H1 (cell line): ENCODE measurements around the gene RRAS2. TPM values are rescaled to one million over a fixed set of nuclear protein-coding genes. Genes with fewer than 3 reads are reported as not detected.

Source experiments
- CTCF ChIA-PET: fragments of 300-600 bp; sonication (Branson Sonifier 250); formaldehyde crosslinking; loops from one replicate; lab custom pipeline; 2021; ENCODE audit not compliant: partially characterized antibody; lab: Charles Lee
- POLR2A ChIA-PET: fragments of 300-600 bp; sonication (Branson Sonifier 250); formaldehyde crosslinking; loops from one replicate; lab custom pipeline; 2021; ENCODE audit warnings: inconsistent platforms; ENCODE audit not compliant: partially characterized antibody; lab: Charles Lee
- DNase-seq, 2 experiments: peaks; one replicate each; pipeline versions ENCODE4 v3.0.0 to v3.0.0-alpha.2; 2010 to 2022; ENCODE audit warnings: low spot score in 2 of 2, low read depth in 1 of 2, mixed read lengths in 1 of 2
- FAIRE-seq: peaks from 2 replicates; lab custom pipeline; 2011; peaks lifted over from hg19 to GRCh38; lab: Jason Lieb, UNC
- H2AFZ ChIP-seq: 2 replicates; pipeline ENCODE4 v1.8.1; 2012; ENCODE audit warnings: low read length, inconsistent platforms
- H2AK5ac ChIP-seq: 2 replicates; pipeline ENCODE4 v1.6.1; 2013; ENCODE audit warnings: low read depth, low read length
- H2BK120ac ChIP-seq: replicated peaks from 2 replicates; pipeline ENCODE3; 2013; ENCODE audit warnings: low read depth, low read length, inconsistent platforms
- H2BK12ac ChIP-seq: 2 replicates; pipeline ENCODE4 v1.6.1; 2013; ENCODE audit warnings: low read depth, low read length
- H2BK15ac ChIP-seq: 2 replicates; pipeline ENCODE4 v1.6.1; 2013; ENCODE audit warnings: low read length
- H2BK20ac ChIP-seq: 2 replicates; pipeline ENCODE4 v1.6.1; 2013; ENCODE audit warnings: low read length
- H2BK5ac ChIP-seq: 2 replicates; pipeline ENCODE4 v1.6.1; 2013; ENCODE audit warnings: low read depth, low read length
- H3K14ac ChIP-seq: 2 replicates; pipeline ENCODE4 v1.6.1; 2013; ENCODE audit warnings: inconsistent platforms; ENCODE audit not compliant: insufficient read length
- H3K18ac ChIP-seq: 2 replicates; pipeline ENCODE4 v1.6.1; 2013; ENCODE audit warnings: low read length; ENCODE audit errors: extremely low read depth
- H3K23ac ChIP-seq: 2 replicates; pipeline ENCODE4 v1.6.1; 2013; ENCODE audit warnings: inconsistent platforms; ENCODE audit not compliant: insufficient read length
- H3K23me2 ChIP-seq: 2 replicates; pipeline ENCODE4 v1.6.1; 2013; ENCODE audit warnings: low read depth, low read length
- H3K27ac ChIP-seq: 2 replicates; pipeline ENCODE4 v1.6.1; 2011; ENCODE audit warnings: low read depth, low read length, inconsistent platforms
- H3K27me3 ChIP-seq, 4 experiments: replicated peaks in 1 of 4; 1 replicate in 1 of 4; 2 replicates in 3 of 4; pipeline versions ENCODE4 v1.6.1 to v1.8.1; 2011 to 2013; ENCODE audit warnings: low read length in 3 of 4, mild to moderate bottlenecking in 3 of 4, inconsistent platforms in 2 of 4, mixed read lengths in 2 of 4, moderate library complexity in 1 of 4; ENCODE audit not compliant: control insufficient read depth in 3 of 4, insufficient read depth in 3 of 4; ENCODE audit errors: extremely low read depth in 1 of 4
- H3K36me3 ChIP-seq, 4 experiments: 2 replicates each; pipeline versions ENCODE4 v1.6.1 to v1.8.1; 2011 to 2013; ENCODE audit warnings: mild to moderate bottlenecking in 4 of 4, low read length in 3 of 4, moderate library complexity in 2 of 4, control low read depth in 1 of 4, inconsistent platforms in 1 of 4; ENCODE audit not compliant: insufficient read depth in 4 of 4, control insufficient read depth in 2 of 4
- H3K4ac ChIP-seq: replicated peaks from 2 replicates; pipeline ENCODE3; 2013; ENCODE audit warnings: low read length, low read depth, mixed read lengths, inconsistent platforms; ENCODE audit not compliant: insufficient read length
- H3K4me1 ChIP-seq, 4 experiments: replicated peaks in 1 of 4; 1 replicate in 1 of 4; 2 replicates in 3 of 4; pipeline versions ENCODE4 v1.6.1 to v1.8.1; 2011 to 2013; ENCODE audit warnings: low read length in 3 of 4, inconsistent platforms in 2 of 4, mixed read lengths in 1 of 4; ENCODE audit not compliant: insufficient read depth in 4 of 4, control insufficient read depth in 3 of 4
- H3K4me2 ChIP-seq, 2 experiments: 2 replicates each; pipeline versions ENCODE4 v1.6.1 to v1.8.1; 2011 to 2013; ENCODE audit warnings: low read depth in 2 of 2, low read length in 2 of 2, control low read depth in 1 of 2, inconsistent platforms in 1 of 2, mild to moderate bottlenecking in 1 of 2; ENCODE audit not compliant: insufficient read depth in 1 of 2
- H3K4me3 ChIP-seq, 4 experiments: fragments of 200-600, 300-600 bp in 1 of 4; sonication (generic), shearing (Covaris generic), sonication (Bioruptor Twin) in 1 of 4; 2 replicates each; pipeline versions ENCODE4 v1.5.1 to v1.8.1; 2011 to 2016; ENCODE audit warnings: low read length in 4 of 4, low read depth in 3 of 4, control low read depth in 2 of 4, inconsistent platforms in 2 of 4, mild to moderate bottlenecking in 2 of 4, mixed read lengths in 1 of 4, moderate library complexity in 1 of 4; ENCODE audit not compliant: insufficient read depth in 2 of 4; ENCODE audit errors: extremely low read depth in 1 of 4
- H3K56ac ChIP-seq: replicated peaks from 2 replicates; pipeline ENCODE3; 2013; ENCODE audit warnings: low read depth, mild to moderate bottlenecking, mixed read lengths, low read length, inconsistent platforms; ENCODE audit not compliant: insufficient read length
- H3K79me1 ChIP-seq: 2 replicates; pipeline ENCODE4 v1.6.1; 2013; ENCODE audit warnings: low read depth, low read length, control low read depth
- H3K79me2 ChIP-seq, 2 experiments: 2 replicates each; pipeline versions ENCODE4 v1.6.1 to v1.8.1; 2012 to 2013; ENCODE audit warnings: low read length in 2 of 2, mild to moderate bottlenecking in 2 of 2, inconsistent platforms in 1 of 2; ENCODE audit not compliant: insufficient read depth in 2 of 2, control insufficient read depth in 1 of 2
- H3K9ac ChIP-seq, 4 experiments: replicated peaks in 1 of 4; 1 replicate in 1 of 4; 2 replicates in 3 of 4; pipeline versions ENCODE4 v1.6.1 to v1.8.1; 2011 to 2013; ENCODE audit warnings: low read depth in 3 of 4, low read length in 3 of 4, control low read depth in 2 of 4, mild to moderate bottlenecking in 2 of 4, moderate library complexity in 2 of 4, inconsistent platforms in 1 of 4; ENCODE audit errors: extremely low read depth in 1 of 4
- H3K9me3 ChIP-seq, 2 experiments: 2 replicates each; pipeline versions ENCODE4 v1.6.1 to v1.8.1; 2012 to 2013; ENCODE audit warnings: mild to moderate bottlenecking in 2 of 2, moderate library complexity in 2 of 2, control low read depth in 1 of 2, inconsistent platforms in 1 of 2, low read depth in 1 of 2, low read length in 1 of 2, mixed read lengths in 1 of 2; ENCODE audit not compliant: insufficient read depth in 2 of 2
- H4K20me1 ChIP-seq, 2 experiments: replicated peaks in 1 of 2; 2 replicates each; pipeline versions ENCODE3 to v1.8.1; 2011 to 2013; ENCODE audit warnings: inconsistent platforms in 2 of 2, low read length in 2 of 2, mild to moderate bottlenecking in 1 of 2; ENCODE audit not compliant: insufficient read depth in 2 of 2, control insufficient read depth in 1 of 2
- H4K5ac ChIP-seq: 2 replicates; pipeline ENCODE4 v1.6.1; 2013; ENCODE audit warnings: low read length, low read depth, mixed read lengths, inconsistent platforms; ENCODE audit not compliant: insufficient read length
- H4K8ac ChIP-seq: 2 replicates; pipeline ENCODE4 v1.8.0; 2013; ENCODE audit warnings: mild to moderate bottlenecking, moderate library complexity, low read length, inconsistent platforms; ENCODE audit not compliant: insufficient read depth; ENCODE audit errors: extremely low read depth
- H4K91ac ChIP-seq: replicated peaks from 2 replicates; pipeline ENCODE3; 2013; ENCODE audit warnings: low read length, mixed read lengths, inconsistent platforms; ENCODE audit not compliant: insufficient read length
- CREB1 ChIP-seq: IDR thresholded peaks from 2 replicates; pipeline ENCODE4 v1.6.1; 2012; ENCODE audit warnings: inconsistent platforms
- RAD21 ChIP-seq, 2 experiments: IDR thresholded peaks in 1 of 2; conservative IDR thresholded peaks in 1 of 2; 2 replicates each; pipeline ENCODE4 v1.6.1; 2011; ENCODE audit warnings: low read depth in 2 of 2, low read length in 2 of 2, improper control_type of control experiment in 1 of 2, inconsistent platforms in 1 of 2, mild to moderate bottlenecking in 1 of 2, moderate library complexity in 1 of 2
- WGBS, 2 experiments: shearing (Covaris generic) in 1 of 2; methylation state at CpG; one replicate each; pipeline versions ENCODE4 v1.1.6 to v1.1.7; 2013 to 2015; ENCODE audit warnings: low lambda C conversion rate in 2 of 2, mixed read lengths in 2 of 2, inconsistent platforms in 1 of 2, low coverage in 1 of 2, missing lambda C conversion rate in 1 of 2; ENCODE audit not compliant: insufficient replicate concordance in 2 of 2, insufficient coverage in 1 of 2, insufficient read length in 1 of 2; ENCODE audit errors: extremely low coverage in 1 of 2, missing lambda C conversion rate in 1 of 2; 5-methylcytosine and 5-hydroxymethylcytosine counted together
- polyA plus RNA-seq, 7 experiments: library from polyadenylated mRNA; depleted of rRNA in 3 of 7; stranded (reverse) in 5 of 7; unstranded in 2 of 7; fragments of >200 nt in 5 of 7; fragments of 200-250 nt in 2 of 7; gene quantifications; 1 replicate in 5 of 7; 2 replicates in 1 of 7; 4 replicates in 1 of 7; pipeline versions ENCODE4 v1.2.1 to v1.2.3, GENCODE V29; 2011 to 2013; ENCODE audit warnings: missing spikeins in 2 of 7, mixed read lengths in 2 of 7
- total RNA-seq: library from RNA; stranded (reverse); fragmentation: NEBNext Ultra II Directional; extraction: Animal tissue kit (Norgen Biotek cat#: 25700); gene quantifications from 2 replicates; pipeline ENCODE4 v1.2.1, GENCODE V29; 2021

Gene RRAS2
- total and polyA plus RNA-seq, 2 of the 8 experiments (the other 6 are each of a cell fraction or from before 2014, with no cell fraction given) = 72.3 to 234 TPM

DNA sequence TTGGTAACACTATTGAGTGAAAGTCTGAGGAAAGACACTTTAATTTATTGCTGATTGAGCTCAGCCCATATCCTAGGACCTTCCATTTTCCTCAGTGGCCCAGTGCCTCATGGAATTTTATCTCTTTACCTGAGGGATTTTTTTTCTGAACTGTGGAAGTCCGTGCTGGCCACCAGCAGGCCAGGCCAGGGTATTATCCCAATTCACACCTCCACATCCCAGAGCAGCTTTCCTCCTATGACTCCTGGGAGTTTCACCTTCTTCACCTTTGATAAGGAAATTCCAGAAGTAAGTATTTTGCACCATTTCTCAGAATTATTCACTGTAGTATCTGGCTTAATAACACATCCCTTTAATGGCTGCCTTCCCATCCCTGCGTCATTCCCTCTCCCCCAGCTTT is 13.0 kb upstream of the RRAS2 start:
- Histone ChIP-seq H3K9me3 (no peaks in the 10 kb centered on the region), H2BK15ac (no peak overlapping the region), H3K79me1 (no peaks in the 10 kb centered on the region), H3K36me3 (no peaks in the 10 kb centered on the region), H3K79me2 (no peaks in the 10 kb centered on the region), H4K20me1 (no peaks in the 10 kb centered on the region), H3K9ac (no peak overlapping the region), H3K4me2 (no peak overlapping the region), H2BK120ac (no peak overlapping the region), H2AK5ac (no peak overlapping the region), H3K27me3 (no peaks in the 10 kb centered on the region), H3K14ac (no peak overlapping the region), H2BK5ac (no peak overlapping the region), H3K23ac (no peak overlapping the region), H2BK12ac (no peak overlapping the region), H4K5ac (no peak overlapping the region), H3K4ac (no peak overlapping the region), H2BK20ac (no peak overlapping the region), H3K4me1 (peaks cover 0 to 8% (median 3%) of the 10 kb centered on the region in 4 experiments; a peak in 3 of 7 replicates), H3K4me3 (no peak overlapping the region), H3K27ac (no peak overlapping the region), H3K18ac (no peak overlapping the region), H3K56ac (no peak overlapping the region), H2AFZ (no peak overlapping the region), H4K91ac (no peak overlapping the region), H4K8ac (no peak overlapping the region), H3K23me2 (no peaks in the 10 kb centered on the region)
- 93% methylated on average over 2 of the region's 2 CpGs; no CpG with 5 or more reads in 1 of the 2 experiments for WGBS, 2 experiments
- CTCF ChIA-PET = interaction anchor here (1.0 to 2.9 kb wide), 8 partner anchors 12 to 81 kb away, joined by 3 to 12 read pairs (median 6); no protein-coding TSS in a partner anchor
- no peak for FAIRE-seq
- POLR2A ChIA-PET = interaction anchor here (1.6 to 2.7 kb wide), 3 partner anchors 9 to 14 kb away, joined by 4 to 7 read pairs (median 6); no protein-coding TSS in a partner anchor
- no peak for TF ChIP-seq CREB1
- peak in 1 of 2 experiments; percentile 11; a peak in 1 of 4 replicates for TF ChIP-seq RAD21 (IDR thresholded peaks at IDR 0.05 in 1 of 2, conservative IDR thresholded peaks at IDR 0.05 in 1 of 2; ENCODE audit: low read depth in 2 of 2, low read length in 2 of 2)
- peak in 1 of 2 experiments; percentile 34 for DNase-seq
